GM18511 (cell line): Measurements from ENCODE around the gene XYLB.
"Not testable (repeated sequence)": the region's sequence is repeated elsewhere in the genome, so short reads cannot be mapped to it uniquely, and the experiment has no call there.

Source experiments
- ATAC-seq: cut with Tn5 transposase; IDR thresholded peaks from one replicate; pipeline ENCODE4 v1.9.1; 2021; ENCODE audit warnings: mild to moderate bottlenecking, moderate library complexity; ENCODE audit not compliant: unreplicated experiment

Gene XYLB

DNA sequence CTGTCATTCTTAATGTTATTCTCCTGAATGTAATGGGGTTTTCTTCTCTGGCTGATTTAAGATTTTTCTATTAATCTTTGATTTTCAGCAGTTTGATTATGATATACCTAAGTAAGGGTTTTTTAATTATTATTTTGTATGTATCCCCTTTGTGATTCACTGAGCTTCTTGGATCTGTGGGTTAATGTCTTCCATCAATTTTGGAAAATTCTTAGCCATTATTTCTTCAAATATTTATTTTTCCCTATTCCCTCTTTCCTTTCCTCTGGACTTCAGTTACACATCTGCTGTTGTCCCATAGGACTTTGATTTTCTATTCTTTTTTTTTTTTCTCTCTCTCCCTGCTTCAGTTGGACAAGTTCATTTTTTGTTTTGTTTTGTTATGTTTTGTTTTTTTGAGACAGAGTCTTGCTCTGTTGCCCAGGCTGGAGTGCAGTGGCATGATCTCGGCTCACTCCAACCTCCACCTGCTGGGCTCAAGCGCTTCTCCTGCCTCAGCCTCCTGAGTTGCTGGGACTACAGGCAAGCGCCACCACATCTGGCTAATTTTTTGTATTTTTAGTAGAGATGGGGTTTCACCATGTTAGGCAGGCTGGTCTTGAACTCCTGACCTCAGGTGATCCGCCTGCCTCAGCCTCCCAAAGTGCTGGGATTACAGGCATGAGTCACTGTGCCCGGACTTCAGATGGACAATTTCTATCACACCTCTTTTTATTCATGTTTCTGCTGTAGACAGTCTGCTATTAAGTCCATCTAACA, 40.6 kb downstream of the XYLB start:
- ATAC-seq = no peak

DNA sequence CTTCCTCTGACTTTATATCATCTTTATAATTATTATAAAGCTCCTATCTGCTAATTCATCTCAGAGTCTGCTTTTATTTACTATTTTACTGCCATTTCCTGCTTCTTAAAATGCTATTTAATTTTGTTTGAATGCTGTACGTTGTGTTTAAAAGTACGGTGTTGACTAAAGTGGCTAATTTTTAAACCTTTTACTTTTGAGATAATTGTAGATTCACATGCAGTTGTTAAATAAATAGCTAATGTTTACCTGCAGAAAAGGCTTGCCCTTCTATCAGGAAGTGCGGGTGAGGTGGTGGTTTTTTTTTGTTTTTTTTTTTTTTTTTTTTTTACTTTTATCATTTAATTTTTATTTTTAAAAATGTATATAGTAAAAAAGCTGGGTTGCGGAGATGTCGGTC, 41.3 kb downstream of the XYLB start:
- no peak for ATAC-seq

DNA sequence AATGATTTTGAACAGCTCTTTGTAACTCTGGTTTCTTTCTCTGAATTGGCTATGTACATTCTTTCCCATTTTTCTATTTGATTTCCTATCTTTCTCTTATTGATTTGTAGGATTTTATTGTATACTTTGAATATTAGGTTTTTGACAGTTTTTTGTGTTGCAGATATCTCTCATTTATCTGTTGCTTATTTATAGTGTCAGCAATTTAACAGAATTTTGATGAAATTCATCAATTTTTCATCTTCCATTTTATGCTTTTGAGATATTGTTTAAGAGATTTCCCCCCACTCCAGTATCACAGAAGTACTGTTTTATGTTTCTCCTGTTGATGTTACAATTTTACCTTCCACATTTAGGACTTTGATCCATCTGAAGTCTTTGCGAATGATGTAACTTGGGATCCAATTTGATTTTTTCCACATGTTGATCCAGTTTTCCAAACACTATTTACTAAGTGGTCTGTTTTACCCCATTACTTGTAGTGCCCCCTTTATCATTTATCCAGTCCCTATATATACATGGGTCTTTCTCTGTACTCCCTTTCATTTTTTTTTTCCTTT, 46.1 kb downstream of the XYLB start:
- no peak for ATAC-seq

DNA sequence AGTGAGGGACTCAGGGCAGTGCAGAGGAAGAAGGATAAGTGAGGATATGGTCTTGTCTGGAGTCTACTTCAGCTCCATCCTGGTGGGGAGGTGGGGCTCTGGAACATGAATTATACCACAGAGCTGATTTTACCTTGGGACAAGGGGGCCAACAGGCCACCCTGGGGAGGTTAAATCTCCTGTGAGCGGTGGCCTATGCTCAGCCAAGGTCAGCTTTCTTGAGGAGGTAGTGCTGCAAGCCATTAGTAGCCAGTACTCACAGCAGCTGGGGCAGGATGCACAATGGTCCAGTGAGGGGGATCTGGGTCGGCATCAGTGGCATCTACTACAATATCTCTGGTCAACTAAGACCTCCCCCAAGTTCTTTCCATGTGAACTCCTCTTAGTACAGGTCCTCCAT, 49.7 kb downstream of the XYLB start:
- ATAC-seq = no peak

DNA sequence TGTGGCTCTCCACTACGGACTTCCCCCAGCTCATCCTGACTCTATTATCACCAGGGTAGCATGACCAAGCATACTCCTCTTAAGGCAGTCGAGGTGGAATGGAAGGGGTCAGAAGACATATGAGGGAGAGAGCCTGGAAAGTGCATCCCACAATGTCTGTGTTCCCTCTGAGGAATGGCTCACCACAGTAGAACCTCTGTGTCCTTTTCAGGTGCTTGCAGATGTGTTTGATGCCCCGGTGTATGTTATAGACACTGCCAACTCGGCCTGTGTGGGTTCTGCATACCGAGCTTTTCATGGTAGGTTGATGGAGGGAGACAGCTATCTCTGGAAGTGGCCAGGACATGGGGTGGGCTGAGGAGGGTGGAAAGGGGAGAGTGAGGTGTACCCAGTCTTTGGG, 50.3 kb downstream of the XYLB start:
- ATAC-seq = no peak

DNA sequence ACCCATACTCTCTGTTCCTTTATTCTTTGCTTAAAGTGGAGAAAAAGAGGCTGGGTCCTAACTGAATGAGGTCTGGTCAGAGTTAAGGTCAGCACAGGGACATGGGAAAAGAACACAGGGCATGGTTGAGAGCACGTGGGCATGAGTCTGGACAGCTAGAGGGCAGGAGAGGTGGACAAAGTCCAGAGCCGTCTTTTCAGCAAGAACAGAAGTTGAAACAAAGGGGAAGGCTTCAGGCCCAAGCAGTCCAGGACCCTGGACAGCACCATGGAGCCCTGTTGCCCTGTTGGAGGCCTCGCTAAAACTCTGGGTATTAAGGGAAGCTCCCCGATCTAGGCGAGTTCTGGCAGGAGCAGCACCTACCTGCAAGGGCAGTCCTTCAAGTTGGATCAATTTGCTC, 50.7 kb downstream of the XYLB start:
- no peak for ATAC-seq

DNA sequence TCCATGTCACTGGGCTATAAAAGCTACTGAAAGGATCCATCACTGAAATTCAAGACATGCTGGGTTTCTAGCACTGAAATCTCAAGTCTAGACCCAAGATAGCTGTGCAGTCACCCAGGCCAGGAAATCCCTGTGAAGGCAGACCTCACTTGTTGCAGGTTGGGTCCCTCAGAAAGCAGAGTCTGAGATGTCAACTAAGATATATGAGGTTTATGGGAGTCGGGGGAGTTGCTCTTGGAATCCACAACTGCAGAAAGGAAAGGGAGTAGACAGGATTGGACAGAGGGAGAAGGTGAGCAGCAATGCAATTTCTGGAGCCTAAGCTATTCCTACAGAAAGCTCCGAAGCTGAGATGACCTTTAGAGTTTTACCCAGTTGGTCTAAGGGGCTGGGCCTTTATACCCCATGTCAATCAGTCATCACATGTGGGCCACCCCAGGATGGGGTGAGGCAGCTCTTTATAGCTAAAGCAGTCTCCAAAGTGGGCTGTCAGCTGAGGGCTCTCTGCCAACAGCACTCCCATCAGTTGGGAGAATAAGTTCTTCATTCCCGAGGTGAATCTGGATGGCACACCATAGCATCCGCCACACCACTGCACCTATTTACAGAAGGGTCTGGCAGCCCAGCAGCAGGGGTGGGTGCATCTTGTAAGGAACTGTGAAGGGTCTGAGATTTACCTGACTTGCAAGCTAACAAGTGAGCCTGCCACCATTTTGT, 54.8 kb downstream of the XYLB start:
- ATAC-seq = no peak

DNA sequence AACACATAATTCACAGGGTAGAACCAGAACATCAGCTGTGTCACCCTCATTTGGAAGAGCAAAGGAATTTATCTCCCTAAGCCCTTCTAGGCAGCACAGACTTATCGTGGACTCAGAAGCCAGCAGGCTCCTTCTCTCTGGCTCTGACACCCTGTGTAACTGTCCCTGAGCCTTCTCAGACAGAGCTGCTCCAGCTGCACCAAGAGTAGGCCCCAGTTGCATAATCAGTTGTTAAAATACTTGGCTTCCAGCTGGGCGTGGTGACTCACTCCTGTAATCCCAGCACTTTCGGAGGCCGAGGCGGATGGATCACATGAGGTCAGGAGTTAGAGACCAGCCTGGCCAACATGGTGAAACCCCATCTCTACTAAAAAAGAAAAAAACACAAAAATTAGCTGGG, 57.7 kb downstream of the XYLB start:
- ATAC-seq = no peak

DNA sequence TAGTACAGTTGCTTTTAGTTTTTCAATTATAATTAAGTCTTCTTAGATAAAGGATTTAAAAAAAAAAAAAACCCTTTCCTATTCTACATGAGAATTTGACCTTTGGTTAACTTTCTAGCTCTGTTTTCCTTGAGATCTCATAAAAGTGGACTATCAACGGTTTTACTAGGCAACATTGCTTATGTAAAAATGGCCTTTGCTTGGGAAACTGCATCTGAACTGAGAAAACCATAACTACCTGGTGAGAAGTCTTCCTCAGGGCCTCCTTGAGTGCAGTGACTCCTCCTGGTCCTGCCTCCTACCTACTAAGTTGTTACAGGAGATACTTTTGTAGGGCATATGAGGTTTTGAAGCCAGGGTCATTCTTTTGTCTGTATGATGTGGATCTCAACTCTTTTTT, 65.0 kb downstream of the XYLB start:
- ATAC-seq = no peak

DNA sequence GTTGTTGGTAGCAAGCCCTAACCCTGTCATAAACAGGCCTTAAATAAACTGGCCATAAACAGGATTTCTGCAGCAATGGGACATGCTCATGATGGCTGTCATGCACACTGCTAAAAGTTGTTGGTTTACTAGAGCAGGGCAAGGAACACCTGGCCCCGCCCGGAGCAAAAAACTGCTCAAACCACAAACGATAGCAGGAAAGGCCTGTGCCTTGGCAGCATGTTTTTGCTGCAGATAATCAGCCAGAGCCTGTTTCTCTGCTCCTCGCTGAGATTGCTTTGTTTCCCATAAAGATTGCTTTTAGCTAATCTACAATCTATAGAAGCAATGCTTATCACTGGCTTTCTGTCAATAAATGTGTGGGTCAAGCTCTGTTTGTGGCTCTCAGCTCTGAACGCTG, 74.2 kb downstream of the XYLB start:
- not testable (repeated sequence) for ATAC-seq

DNA sequence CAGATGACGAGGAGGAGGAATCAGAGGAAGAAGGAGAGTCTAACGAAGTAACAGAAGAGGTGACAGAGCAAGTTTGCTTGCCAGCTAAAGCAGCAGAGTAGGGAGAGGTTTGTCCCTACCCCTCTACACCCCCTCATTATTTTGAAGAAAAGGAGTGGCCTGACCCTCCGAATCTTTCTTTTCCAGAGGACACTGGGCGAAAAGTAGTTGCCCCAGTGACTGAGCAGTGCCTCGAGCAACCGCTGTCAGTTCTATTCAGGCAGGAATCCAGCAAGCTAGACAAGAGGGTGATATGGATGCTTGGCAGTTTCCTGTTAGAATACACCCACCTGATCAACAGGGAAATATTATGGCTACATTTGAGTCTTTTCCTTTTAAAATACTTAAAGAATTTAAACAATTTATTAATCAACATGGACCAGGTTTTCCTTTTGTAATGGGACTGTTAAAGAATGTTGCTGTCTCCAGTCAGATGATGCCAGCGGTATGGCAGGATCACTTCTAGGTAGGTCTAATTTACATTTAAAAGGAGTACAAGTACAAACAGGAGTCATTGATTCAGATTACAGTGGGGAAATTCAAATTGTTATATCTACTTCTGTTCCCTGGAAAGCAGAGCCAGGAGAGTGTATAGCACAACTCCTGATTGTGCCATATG, 75.2 kb downstream of the XYLB start:
- no peak for ATAC-seq

DNA sequence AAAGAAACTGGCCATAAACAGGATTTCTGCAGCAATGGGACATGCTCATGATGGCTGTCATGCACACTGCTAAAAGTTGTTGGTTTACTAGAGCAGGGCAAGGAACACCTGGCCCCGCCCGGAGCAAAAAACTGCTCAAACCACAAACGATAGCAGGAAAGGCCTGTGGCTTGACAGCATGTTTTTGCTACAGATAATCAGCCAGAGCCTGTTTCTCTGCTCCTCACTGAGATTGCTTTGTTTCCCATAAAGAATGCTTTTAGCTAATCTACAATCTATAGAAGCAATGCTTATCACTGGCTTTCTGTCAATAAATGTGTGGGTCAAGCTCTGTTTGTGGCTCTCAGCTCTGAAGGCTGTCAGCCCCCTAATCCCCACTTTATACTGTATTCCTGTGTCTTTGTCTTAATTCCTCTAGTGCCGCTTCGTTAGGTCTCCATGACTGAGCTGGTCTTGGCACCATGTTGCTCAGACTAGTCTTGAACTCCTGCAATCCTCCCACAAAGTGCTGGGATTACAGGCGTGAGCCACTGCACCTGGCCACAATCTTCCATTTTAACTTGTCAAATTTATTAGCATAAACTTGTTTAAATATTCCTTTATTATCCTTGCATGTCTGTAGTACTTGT, 80.3 kb downstream of the XYLB start:
- not testable (repeated sequence) for ATAC-seq

DNA sequence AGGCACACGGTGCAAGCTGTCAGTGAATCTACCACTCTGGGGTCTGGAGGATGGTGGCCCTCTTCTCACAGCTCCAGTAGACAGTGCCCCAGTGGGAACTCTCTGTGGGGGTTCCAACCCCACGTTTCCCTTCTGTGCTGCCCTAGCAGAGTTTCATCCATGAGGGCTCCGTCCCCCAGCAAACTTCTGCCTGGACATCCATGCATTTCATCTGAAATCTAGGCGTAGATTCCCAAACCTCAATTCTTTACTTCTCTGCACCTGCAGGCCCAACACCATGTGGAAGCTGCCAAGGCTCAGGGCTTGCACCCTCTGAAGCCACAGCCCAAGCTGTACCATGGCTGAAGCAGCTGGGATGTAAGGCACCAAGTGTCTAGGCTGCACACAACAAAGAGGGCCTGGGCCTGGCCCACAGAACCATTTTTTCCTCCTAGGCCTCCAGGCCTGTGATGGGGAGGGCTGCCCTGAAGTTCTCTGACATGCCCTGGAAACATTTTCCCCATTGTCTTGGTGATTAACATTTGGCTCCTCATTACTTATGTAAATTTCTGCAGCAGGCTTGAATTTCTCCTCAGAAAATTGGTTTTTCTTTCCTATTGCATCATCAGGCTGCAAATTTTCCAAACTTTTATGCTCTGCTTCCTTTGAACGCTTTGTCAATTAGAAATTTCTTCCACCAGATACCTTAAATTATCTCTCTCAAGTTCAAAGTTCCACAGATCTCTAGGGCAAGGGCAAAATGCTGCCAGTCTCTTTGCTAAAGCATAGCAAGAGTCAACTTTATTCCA, 86.5 kb downstream of the XYLB start:
- not testable (repeated sequence) for ATAC-seq

DNA sequence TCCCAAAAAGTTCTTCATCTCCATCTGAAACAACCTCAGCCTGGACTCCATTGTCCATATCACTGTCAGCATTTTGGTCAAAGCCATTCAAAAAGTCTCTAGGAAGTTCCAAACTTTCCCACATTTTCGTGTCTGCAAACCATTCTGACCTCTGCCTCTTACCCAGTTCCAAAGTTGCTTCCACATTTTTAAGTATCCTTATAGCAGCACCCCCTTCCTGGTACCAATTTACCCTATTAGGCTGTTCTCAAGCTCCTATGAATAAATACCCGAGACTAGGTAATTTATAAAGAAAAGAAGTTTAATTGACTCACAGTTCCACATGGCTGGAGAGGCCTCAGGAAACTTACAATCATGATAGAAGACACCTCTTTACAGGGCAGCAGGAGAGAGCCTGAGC, 87.1 kb downstream of the XYLB start:
- ATAC-seq = not testable (repeated sequence)

DNA sequence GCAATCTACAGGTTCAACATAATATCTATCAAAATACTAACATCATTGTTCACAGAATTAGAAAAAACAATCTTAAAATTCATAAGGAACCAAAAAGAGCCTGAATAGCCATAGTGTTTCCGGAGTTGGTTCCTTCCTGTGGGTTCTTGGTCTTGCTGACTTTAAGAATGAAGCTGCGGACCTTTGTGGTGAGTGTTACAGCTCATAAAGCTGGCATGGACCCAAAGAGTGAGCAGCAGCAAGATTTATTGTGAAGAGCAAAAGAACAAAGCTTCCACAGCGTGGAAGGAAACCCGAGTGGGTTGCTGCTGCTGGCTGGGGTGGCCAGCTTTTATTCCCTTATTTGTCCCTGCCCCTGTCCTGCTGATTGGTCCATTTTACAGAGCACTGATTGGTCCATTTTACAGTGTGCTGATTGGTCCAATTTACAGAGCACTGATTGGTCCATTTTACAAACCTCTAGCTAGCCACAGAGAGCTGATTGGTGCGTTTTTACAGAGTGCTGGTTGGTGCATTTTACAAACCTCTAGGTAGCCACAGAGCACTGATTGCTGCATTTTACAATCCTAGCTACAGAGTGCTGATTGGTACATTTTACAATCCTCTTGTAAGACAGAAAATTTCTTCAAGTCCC, 92.0 kb downstream of the XYLB start:
- ATAC-seq = not testable (repeated sequence)

DNA sequence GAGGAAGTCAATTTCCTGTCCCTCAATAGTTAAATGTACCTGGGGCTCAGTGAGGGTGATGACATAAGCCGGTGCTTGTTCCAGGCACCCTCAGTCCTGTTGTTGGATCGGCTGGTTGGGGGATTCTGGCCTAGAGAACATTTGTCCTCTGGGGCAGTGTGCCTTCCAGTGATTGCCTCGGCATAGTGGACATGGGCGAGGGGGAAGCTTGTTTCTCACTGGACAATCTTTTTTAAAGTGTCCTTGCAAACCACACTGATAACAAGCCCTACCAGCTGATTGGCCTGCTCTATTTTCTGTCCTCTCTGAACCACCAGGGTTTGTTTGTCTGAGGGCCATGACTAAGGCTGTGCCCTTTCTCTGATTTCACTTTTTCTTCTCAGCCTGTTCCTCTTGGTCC, 96.6 kb downstream of the XYLB start:
- not testable (repeated sequence) for ATAC-seq

DNA sequence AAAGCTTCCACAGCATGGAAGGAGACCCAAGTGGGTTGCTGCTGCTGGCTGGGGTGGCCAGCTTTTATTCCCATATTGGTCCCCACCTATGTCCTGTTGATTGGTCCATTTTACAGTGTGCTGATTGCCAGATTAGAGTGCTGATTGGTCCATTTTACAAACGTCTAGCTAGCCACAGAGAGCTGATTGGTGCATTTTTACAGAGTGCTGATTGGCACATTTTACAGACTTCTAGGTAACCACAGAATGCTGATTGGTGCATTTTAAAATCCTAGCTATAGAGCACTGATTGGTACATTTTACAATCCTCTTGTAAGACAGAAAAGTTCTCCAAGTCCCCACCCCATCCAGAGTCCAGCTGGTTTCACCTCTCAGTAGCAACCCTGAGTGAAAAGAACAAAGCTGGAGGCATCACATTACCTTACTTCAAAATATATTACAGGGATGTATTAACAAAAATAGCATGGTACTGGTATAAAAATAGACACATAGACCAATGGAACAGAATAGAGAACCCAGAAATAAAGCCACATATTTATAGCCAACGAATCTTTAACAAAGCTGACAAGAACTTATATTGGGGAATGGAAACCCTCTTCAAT, 99.6 kb downstream of the XYLB start:
- no peak for ATAC-seq

DNA sequence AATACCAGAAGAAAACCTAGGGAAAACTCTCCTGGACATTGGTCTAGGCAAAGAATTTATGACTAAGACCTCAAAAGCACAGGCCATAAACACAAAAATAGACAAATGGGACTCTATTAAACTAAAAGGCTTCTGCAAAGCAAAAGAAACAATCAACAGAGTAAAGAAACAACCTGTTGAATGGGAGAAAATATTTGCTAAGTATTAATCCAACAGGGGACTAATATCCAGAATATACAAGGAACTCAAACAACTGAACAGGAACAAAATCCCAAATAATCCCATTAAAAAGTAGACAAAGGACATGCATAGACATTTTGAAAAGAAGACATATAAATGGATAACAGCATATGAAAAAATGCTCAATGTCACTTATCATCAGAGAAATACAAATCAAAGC, 100.2 kb downstream of the XYLB start:
- no peak for ATAC-seq

DNA sequence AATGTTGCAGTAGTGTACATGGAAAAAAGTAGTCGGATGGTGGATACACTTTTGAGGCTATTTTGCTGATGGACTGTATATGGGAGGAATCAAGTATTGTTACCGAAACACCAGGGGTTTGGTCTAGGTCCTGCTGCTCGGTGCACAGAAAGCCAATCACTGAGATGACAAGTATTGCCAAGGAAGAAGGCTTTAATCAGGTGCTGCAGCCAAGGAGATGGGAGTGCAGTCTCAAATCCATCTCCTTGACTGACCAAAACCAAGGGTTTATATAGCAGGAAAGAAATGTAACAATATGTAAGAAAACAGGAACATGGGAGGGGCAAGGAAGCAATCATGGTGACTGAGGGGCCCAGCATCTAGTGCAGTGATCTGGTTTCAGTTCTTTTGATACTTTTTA, 104.3 kb downstream of the XYLB start:
- no peak for ATAC-seq
